BE2C (cell line): ENCODE data around the gene MDK.
"Not testable (repeated sequence)": the region's sequence is repeated elsewhere in the genome, so short reads cannot be mapped to it uniquely, and the experiment has no call there.

Experiments used
- DNase-seq: peaks from one replicate; pipeline ENCODE4 v3.0.0-alpha.2; 2020
- H3K27me3 ChIP-seq: fragments of 250-450 bp; sonication (Bioruptor Pico); 2 replicates; pipeline ENCODE4 v1.5.1; 2020; ENCODE audit warnings: mild to moderate bottlenecking
- H3K36me3 ChIP-seq: fragments of 250-450 bp; sonication (Bioruptor Pico); 2 replicates; pipeline ENCODE4 v1.5.1; 2020; ENCODE audit warnings: mild to moderate bottlenecking
- H3K4me1 ChIP-seq: fragments of 250-450 bp; sonication (Bioruptor Pico); 2 replicates; pipeline ENCODE4 v1.5.1; 2020
- H3K4me3 ChIP-seq: 2 replicates; pipeline ENCODE4 v1.5.1; 2011; ENCODE audit warnings: low read depth, low read length
- H3K9me3 ChIP-seq: fragments of 250-450 bp; sonication (Bioruptor Pico); 2 replicates; pipeline ENCODE4 v1.5.1; 2020
- TF ChIP-seq, protein P1 (sequence below): IDR thresholded peaks from 2 replicates; pipeline ENCODE4 v1.5.1; 2012; ENCODE audit warnings: mild to moderate bottlenecking, low read depth, low read length

Gene MDK

GRCh38 chr11:46377290-46377689, 4.2 kb upstream of the MDK start:
- Histone ChIP-seq H3K9me3 (no peaks in the 10 kb centered on the region), H3K36me3 (no peaks in the 10 kb centered on the region; the same call in 1 of the 2 replicates), H3K27me3 (no peaks in the 10 kb centered on the region), H3K4me3 (no peak overlapping the region), H3K4me1 (no peaks in the 10 kb centered on the region)
- TF ChIP-seq, protein P1, sequence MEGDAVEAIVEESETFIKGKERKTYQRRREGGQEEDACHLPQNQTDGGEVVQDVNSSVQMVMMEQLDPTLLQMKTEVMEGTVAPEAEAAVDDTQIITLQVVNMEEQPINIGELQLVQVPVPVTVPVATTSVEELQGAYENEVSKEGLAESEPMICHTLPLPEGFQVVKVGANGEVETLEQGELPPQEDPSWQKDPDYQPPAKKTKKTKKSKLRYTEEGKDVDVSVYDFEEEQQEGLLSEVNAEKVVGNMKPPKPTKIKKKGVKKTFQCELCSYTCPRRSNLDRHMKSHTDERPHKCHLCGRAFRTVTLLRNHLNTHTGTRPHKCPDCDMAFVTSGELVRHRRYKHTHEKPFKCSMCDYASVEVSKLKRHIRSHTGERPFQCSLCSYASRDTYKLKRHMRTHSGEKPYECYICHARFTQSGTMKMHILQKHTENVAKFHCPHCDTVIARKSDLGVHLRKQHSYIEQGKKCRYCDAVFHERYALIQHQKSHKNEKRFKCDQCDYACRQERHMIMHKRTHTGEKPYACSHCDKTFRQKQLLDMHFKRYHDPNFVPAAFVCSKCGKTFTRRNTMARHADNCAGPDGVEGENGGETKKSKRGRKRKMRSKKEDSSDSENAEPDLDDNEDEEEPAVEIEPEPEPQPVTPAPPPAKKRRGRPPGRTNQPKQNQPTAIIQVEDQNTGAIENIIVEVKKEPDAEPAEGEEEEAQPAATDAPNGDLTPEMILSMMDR, result no peak
- no peak for DNase-seq

DNA sequence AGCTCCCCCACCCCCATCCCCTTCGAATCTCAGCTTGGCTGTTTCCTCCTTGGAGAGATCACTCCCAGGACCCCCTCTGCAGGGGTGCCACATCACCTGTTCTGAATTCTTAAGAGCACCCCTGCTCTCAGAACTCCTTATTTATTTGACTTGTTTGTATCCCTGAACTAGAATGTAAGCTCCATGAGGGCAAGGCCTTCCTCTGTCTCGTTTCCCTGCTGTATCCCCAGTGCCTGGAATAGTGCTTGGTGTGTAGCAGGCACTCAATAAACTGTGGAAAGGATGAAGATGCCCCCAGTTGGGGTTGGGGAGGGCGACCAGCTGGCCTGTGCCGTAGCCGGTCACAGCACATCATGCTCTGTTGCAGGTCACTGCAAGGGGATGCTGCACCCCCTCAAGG, 3.6 kb upstream of the MDK start:
- Histone ChIP-seq H3K9me3 (no peaks in the 10 kb centered on the region), H3K36me3 (no peaks in the 10 kb centered on the region; the same call in 1 of the 2 replicates), H3K4me1 (no peaks in the 10 kb centered on the region), H3K27me3 (no peaks in the 10 kb centered on the region), H3K4me3 (no peak overlapping the region)
- DNase-seq, result no peak
- TF ChIP-seq, protein P1, result no peak

DNA sequence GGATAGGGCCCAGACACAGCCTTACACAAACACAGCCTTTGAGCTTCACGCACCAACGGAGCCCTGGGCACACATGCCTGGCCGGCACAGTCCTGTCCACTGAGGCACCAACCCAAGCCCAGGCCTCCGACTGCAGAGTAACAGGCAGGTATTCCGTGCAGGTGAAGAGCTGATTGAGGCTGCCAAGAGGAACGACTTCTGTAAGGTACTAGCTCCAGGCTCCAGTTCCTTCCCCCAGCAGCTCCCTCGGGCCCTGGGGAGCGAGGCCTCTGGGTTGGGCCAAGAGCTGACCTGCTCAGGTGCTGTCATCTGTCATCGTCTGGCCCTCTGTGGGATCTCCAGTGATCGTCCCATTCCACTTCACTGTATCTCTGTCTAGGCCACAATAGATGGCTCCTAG, 3.2 kb upstream of the MDK start:
- Histone ChIP-seq H3K36me3 (no peaks in the 10 kb centered on the region; the same call in 1 of the 2 replicates), H3K4me1 (no peaks in the 10 kb centered on the region), H3K4me3 (no peak overlapping the region), H3K27me3 (no peaks in the 10 kb centered on the region), H3K9me3 (no peaks in the 10 kb centered on the region)
- no peak for DNase-seq
- TF ChIP-seq, protein P1, result no peak

- TF ChIP-seq, protein P1, result no peak
- Histone ChIP-seq H3K27me3 (no peaks in the 10 kb centered on the region), H3K36me3 (no peaks in the 10 kb centered on the region; the same call in 1 of the 2 replicates), H3K9me3 (no peaks in the 10 kb centered on the region), H3K4me1 (no peaks in the 10 kb centered on the region), H3K4me3 (no peak overlapping the region)
- DNase-seq, result no peak
Observed at GRCh38 chr11:46378811-46379481, 2.5 kb upstream of the MDK start.

- peak; percentile 39 for DNase-seq
- H3K4me1 ChIP-seq, H3K27me3 ChIP-seq, H3K36me3 ChIP-seq, H3K9me3 ChIP-seq, H3K4me3 ChIP-seq: not testable (repeated sequence)
Observed at GRCh38 chr11:46379482-46380293, 1.8 kb upstream of the MDK start.

- TF ChIP-seq, protein P1, result no peak
- Histone ChIP-seq H3K4me3 (peak overlapping the region; percentile 56), H3K4me1 (no peaks in the 10 kb centered on the region), H3K9me3 (no peaks in the 10 kb centered on the region), H3K27me3 (no peaks in the 10 kb centered on the region), H3K36me3 (no peaks in the 10 kb centered on the region; the same call in 1 of the 2 replicates)
- peak; percentile 66 for DNase-seq
Observed at GRCh38 chr11:46380340-46381047, 975 bp upstream of the MDK start.
